Adrenal gland (tissue), 5 donors: Measurements from ENCODE around the gene SLC43A1.

Source experiments
- POLR2A ChIP-seq, 2 donors: fragments of 450-650 bp; IDR thresholded peaks; one replicate each; pipeline ENCODE4 v1.6.1; 2017; ENCODE audit warnings: antibody characterized with exemption in 2 of 2, mild to moderate bottlenecking in 2 of 2, moderate library complexity in 1 of 2
- TF ChIP-seq, protein P1 (sequence below), 6 experiments: fragments of 450-650 bp in 4 of 6; fragments of 200-600 bp in 2 of 6; sonication (generic) in 1 of 6; IDR thresholded peaks; 1 replicate in 5 of 6; 2 replicates in 1 of 6; pipeline versions ENCODE4 v1.5.1 to v1.8.0; 2016 to 2021; ENCODE audit warnings: antibody characterized with exemption in 6 of 6, mild to moderate bottlenecking in 2 of 6, moderate library complexity in 1 of 6
- donor health status: DM: no; HTN: no; CAD: no.

- TF ChIP-seq, protein P1, sequence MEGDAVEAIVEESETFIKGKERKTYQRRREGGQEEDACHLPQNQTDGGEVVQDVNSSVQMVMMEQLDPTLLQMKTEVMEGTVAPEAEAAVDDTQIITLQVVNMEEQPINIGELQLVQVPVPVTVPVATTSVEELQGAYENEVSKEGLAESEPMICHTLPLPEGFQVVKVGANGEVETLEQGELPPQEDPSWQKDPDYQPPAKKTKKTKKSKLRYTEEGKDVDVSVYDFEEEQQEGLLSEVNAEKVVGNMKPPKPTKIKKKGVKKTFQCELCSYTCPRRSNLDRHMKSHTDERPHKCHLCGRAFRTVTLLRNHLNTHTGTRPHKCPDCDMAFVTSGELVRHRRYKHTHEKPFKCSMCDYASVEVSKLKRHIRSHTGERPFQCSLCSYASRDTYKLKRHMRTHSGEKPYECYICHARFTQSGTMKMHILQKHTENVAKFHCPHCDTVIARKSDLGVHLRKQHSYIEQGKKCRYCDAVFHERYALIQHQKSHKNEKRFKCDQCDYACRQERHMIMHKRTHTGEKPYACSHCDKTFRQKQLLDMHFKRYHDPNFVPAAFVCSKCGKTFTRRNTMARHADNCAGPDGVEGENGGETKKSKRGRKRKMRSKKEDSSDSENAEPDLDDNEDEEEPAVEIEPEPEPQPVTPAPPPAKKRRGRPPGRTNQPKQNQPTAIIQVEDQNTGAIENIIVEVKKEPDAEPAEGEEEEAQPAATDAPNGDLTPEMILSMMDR (IDR thresholded peaks at IDR 0.05) = no peak
- TF ChIP-seq POLR2A (IDR thresholded peaks at IDR 0.05) = no peak
Measured at GRCh38 chr11:57556041-57556440, 40.5 kb upstream of the SLC43A1 start.
